ENCODE data around the gene KLHL25.

DNA sequence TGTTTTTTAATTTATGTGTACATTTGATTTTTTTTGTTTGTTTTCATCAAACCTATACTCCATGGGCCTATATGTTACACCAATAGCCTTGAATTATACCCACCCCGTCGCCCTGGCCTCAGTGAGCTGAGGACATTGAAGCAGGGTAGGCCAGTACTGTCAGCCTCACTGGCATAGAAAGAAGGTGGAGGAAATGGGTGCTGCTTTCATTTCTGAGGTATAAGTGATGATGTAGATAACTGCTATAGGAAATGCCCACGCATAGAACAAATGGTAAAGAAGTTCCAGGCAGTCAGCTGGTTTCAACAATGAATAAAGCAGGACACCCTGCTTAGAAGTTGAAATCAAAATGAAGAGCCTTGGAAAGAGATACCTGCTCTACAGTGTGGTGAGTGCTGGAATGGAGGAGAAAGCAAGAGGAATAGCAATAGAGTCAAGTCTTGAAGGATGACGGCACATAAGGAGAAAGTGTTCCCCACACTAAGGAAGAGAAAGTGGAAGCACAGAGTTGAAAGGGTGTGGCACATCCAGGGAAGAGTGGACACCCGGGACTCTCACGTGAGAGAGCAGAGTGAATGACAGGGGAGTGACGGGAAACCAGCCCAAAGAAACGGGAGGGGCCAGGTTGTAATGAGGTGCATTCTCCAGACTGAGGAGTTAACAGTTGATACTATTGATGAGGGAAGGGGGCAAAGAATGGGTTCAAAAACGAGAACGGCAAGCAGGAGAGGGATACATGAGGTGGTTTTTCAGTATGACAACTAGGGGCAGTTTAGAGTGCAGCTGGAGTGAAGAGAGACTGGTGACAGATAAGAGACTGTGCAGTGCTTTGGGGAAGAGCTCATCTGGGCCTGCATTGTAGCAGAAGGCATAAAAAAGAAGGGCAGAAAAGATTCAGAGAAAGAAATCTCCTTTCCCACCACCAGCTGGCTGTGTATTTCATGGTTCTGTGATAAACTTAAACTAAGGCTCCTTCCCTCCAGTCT is 70.5 kb downstream of the KLHL25 start:
- no peak for TF ChIP-seq POLR2A (IDR thresholded peaks at IDR 0.05)
- TF ChIP-seq, protein P1, sequence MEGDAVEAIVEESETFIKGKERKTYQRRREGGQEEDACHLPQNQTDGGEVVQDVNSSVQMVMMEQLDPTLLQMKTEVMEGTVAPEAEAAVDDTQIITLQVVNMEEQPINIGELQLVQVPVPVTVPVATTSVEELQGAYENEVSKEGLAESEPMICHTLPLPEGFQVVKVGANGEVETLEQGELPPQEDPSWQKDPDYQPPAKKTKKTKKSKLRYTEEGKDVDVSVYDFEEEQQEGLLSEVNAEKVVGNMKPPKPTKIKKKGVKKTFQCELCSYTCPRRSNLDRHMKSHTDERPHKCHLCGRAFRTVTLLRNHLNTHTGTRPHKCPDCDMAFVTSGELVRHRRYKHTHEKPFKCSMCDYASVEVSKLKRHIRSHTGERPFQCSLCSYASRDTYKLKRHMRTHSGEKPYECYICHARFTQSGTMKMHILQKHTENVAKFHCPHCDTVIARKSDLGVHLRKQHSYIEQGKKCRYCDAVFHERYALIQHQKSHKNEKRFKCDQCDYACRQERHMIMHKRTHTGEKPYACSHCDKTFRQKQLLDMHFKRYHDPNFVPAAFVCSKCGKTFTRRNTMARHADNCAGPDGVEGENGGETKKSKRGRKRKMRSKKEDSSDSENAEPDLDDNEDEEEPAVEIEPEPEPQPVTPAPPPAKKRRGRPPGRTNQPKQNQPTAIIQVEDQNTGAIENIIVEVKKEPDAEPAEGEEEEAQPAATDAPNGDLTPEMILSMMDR (IDR thresholded peaks at IDR 0.05), result no peak
